ENCODE results near the gene TMEM26. TPM values are rescaled to one million over a fixed set of nuclear protein-coding genes. Genes with fewer than 3 reads are reported as not detected.

TMEM26 gene
- polyA plus RNA-seq, 2 of the 4 experiments (the other 2 are of a cell fraction), result 0.03 to 0.10 TPM

DNA sequence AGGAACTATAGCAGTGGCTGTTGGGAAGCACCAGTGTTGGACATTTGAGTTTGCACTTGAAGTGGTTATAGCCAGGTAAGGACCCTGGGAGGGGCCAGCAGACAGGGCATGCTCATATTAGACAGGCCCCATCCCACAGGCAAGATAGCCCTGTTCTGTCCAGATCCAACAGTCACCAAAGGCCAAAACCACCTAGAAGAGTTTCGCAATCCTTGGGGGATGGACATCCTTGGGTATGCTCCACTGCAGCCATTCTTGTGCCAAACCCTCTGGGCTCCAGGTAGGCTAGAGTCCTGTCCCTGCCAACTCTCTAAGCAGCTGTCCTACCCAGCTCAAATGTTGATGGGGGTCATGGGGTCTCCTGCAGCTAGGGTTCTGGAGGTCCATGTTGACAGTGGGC is 76.8 kb downstream of the TMEM26 start:
- no peak overlapping the region for H3K27ac ChIP-seq
- TF ChIP-seq CEBPB (IDR thresholded peaks at IDR 0.05) (0 out of 4 replicates have a peak, but pooled peaks of 1 of the 2 experiments have one; percentile 19), FOSL2 (IDR thresholded peaks at IDR 0.05) (no peak), FOSL2 (CRISPR knock-in tag; IDR thresholded peaks at IDR 0.05) (no peak)
- ChIA-PET CTCF (interaction anchor here (0.6 kb wide), 1 partner anchor 12 kb away, joined by 3 read pairs; no protein-coding TSS in a partner anchor), POLR2A (no interaction called here)
- H3K4me3 ChIP-seq, result no peak overlapping the region
- DNase-seq (ENCODE audit: low read depth in 1 of 2, low spot score in 1 of 2) (no peak), ATAC-seq (no peak), FAIRE-seq (no peak)
- H3K4me1 ChIP-seq, result no peaks in the 10 kb centered on the region
- no peak overlapping the region for H3K4me2 ChIP-seq
- 78% methylated on average over 1 of the region's 1 CpG for WGBS (ENCODE audit: missing lambda C conversion rate)
- H3K9me3 ChIP-seq, result peaks cover 9% of the 10 kb centered on the region; the same call in 2 of the 3 replicates

DNA sequence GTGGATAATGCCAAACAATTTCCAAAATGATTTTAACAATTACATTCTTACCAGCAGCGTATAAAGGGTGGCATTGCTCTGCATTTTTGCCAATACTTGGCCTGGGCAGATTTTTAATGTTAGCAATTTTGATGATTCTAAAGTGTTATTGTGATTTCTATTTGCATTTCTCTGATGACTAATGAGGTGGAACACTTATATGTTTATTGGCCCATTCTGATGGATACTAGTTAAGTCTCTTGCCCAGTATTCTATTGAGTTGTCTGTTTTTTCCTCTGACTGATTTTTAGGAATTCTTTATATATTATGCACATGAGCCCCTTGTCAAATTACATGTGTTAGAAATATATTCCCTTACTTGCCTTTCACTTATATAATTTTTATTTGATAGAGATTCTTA is 86.8 kb downstream of the TMEM26 start:
- ChIA-PET CTCF (no interaction called here), POLR2A (no interaction called here)
- Histone ChIP-seq H3K4me1 (no peaks in the 10 kb centered on the region), H3K9me3 (no peaks in the 10 kb centered on the region), H3K4me3 (no peak overlapping the region), H3K4me2 (no peak overlapping the region), H3K27ac (no peak overlapping the region)
- ATAC-seq, result no peak
- no peak for DNase-seq (ENCODE audit: low read depth in 1 of 2, low spot score in 1 of 2)
- FAIRE-seq, result no peak
- no peak for TF ChIP-seq POLR2AphosphoS2 (conservative IDR thresholded peaks at IDR 0.05; ENCODE audit: low read length)
- TF ChIP-seq, protein P1, sequence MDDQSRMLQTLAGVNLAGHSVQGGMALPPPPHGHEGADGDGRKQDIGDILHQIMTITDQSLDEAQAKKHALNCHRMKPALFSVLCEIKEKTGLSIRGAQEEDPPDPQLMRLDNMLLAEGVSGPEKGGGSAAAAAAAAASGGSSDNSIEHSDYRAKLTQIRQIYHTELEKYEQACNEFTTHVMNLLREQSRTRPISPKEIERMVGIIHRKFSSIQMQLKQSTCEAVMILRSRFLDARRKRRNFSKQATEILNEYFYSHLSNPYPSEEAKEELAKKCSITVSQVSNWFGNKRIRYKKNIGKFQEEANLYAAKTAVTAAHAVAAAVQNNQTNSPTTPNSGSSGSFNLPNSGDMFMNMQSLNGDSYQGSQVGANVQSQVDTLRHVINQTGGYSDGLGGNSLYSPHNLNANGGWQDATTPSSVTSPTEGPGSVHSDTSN (IDR thresholded peaks at IDR 0.05), result no peak
- WGBS (ENCODE audit: missing lambda C conversion rate), result 58% methylated on average over 1 of the region's 1 CpG

DNA sequence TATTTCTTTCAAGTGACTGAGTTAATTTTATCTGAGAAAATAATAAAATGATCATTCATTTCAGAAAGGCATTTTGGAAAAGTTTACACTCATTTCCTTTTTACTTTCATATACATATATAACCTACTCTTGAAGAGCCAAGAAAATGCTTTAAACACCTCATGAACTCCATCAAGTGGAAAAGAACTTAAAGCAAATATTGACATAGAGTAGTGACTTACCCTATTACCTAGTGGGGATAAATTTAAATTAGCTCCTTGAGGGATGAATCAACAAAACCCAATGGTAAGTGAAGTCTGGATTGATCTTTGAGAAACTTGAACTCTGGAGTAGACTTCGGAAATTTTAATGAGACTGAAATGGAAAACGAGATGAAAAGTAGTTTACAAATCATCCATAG is 88.6 kb downstream of the TMEM26 start:
- H3K4me2 ChIP-seq, result no peak overlapping the region
- FAIRE-seq (no peak), DNase-seq (ENCODE audit: low read depth in 1 of 2, low spot score in 1 of 2) (no peak), ATAC-seq (no peak)
- POLR2A ChIA-PET, result no interaction called here
- TF ChIP-seq RNF2 (IDR thresholded peaks at IDR 0.05; ENCODE audit: borderline replicate concordance, low read depth) (no peak), MAX (IDR thresholded peaks at IDR 0.05) (no peak), CEBPB (IDR thresholded peaks at IDR 0.05) (no peak)
- TF ChIP-seq, protein P2, sequence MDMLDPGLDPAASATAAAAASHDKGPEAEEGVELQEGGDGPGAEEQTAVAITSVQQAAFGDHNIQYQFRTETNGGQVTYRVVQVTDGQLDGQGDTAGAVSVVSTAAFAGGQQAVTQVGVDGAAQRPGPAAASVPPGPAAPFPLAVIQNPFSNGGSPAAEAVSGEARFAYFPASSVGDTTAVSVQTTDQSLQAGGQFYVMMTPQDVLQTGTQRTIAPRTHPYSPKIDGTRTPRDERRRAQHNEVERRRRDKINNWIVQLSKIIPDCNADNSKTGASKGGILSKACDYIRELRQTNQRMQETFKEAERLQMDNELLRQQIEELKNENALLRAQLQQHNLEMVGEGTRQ (IDR thresholded peaks at IDR 0.05), result no peak
- TF ChIP-seq, protein P3, sequence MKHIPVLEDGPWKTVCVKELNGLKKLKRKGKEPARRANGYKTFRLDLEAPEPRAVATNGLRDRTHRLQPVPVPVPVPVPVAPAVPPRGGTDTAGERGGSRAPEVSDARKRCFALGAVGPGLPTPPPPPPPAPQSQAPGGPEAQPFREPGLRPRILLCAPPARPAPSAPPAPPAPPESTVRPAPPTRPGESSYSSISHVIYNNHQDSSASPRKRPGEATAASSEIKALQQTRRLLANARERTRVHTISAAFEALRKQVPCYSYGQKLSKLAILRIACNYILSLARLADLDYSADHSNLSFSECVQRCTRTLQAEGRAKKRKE (CRISPR knock-in tag; IDR thresholded peaks at IDR 0.05; ENCODE audit: low read depth), result no peak
- TF ChIP-seq, protein P1 (IDR thresholded peaks at IDR 0.05), result no peak
- TF ChIP-seq, protein P4, sequence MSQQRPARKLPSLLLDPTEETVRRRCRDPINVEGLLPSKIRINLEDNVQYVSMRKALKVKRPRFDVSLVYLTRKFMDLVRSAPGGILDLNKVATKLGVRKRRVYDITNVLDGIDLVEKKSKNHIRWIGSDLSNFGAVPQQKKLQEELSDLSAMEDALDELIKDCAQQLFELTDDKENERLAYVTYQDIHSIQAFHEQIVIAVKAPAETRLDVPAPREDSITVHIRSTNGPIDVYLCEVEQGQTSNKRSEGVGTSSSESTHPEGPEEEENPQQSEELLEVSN (IDR thresholded peaks at IDR 0.05; ENCODE audit: borderline replicate concordance, low read depth), result no peak
- H3K4me3 ChIP-seq, result no peak overlapping the region
- CTCF ChIA-PET, result no interaction called here
- 21% methylated on average over 2 of the region's 2 CpGs for WGBS (ENCODE audit: missing lambda C conversion rate)
- H3K27ac ChIP-seq, result no peak overlapping the region
- H3K9me3 ChIP-seq, result no peaks in the 10 kb centered on the region
- H3K4me1 ChIP-seq, result no peaks in the 10 kb centered on the region

GRCh38 chr10:61363006-61363405 is 90.2 kb downstream of the TMEM26 start:
- ATAC-seq (no peak), FAIRE-seq (no peak), DNase-seq (ENCODE audit: low read depth in 1 of 2, low spot score in 1 of 2) (no peak)
- H3K9me3 ChIP-seq, result no peaks in the 10 kb centered on the region
- CTCF ChIA-PET, result no interaction called here
- no peak overlapping the region for H3K27ac ChIP-seq
- TF ChIP-seq HOXA7 (CRISPR knock-in tag; IDR thresholded peaks at IDR 0.05), result no peak
- no peak for TF ChIP-seq NPAS2 (CRISPR knock-in tag; IDR thresholded peaks at IDR 0.05; ENCODE audit: borderline replicate concordance)
- TF ChIP-seq CBX2 (IDR thresholded peaks at IDR 0.05; ENCODE audit: borderline replicate concordance, low read depth), result no peak
- TF ChIP-seq, protein P5, sequence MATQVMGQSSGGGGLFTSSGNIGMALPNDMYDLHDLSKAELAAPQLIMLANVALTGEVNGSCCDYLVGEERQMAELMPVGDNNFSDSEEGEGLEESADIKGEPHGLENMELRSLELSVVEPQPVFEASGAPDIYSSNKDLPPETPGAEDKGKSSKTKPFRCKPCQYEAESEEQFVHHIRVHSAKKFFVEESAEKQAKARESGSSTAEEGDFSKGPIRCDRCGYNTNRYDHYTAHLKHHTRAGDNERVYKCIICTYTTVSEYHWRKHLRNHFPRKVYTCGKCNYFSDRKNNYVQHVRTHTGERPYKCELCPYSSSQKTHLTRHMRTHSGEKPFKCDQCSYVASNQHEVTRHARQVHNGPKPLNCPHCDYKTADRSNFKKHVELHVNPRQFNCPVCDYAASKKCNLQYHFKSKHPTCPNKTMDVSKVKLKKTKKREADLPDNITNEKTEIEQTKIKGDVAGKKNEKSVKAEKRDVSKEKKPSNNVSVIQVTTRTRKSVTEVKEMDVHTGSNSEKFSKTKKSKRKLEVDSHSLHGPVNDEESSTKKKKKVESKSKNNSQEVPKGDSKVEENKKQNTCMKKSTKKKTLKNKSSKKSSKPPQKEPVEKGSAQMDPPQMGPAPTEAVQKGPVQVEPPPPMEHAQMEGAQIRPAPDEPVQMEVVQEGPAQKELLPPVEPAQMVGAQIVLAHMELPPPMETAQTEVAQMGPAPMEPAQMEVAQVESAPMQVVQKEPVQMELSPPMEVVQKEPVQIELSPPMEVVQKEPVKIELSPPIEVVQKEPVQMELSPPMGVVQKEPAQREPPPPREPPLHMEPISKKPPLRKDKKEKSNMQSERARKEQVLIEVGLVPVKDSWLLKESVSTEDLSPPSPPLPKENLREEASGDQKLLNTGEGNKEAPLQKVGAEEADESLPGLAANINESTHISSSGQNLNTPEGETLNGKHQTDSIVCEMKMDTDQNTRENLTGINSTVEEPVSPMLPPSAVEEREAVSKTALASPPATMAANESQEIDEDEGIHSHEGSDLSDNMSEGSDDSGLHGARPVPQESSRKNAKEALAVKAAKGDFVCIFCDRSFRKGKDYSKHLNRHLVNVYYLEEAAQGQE (IDR thresholded peaks at IDR 0.05), result no peak
- TF ChIP-seq HDAC2 (IDR thresholded peaks at IDR 0.05), result no peak
- no peak for TF ChIP-seq HMGXB4 (CRISPR knock-in tag; IDR thresholded peaks at IDR 0.05; ENCODE audit: borderline replicate concordance)
- no peak for TF ChIP-seq NR3C1 (IDR thresholded peaks at IDR 0.05)
- no peak for TF ChIP-seq FOSL2 (IDR thresholded peaks at IDR 0.05)
- no peak for TF ChIP-seq FOSL2 (CRISPR knock-in tag; IDR thresholded peaks at IDR 0.05)
- POLR2A ChIA-PET, result no interaction called here
- H3K4me2 ChIP-seq, result no peak overlapping the region
- no peaks in the 10 kb centered on the region for H3K4me1 ChIP-seq
- 73% methylated on average over 3 of the region's 3 CpGs for WGBS (ENCODE audit: missing lambda C conversion rate)
- no peak overlapping the region for H3K4me3 ChIP-seq
